Measurements from ENCODE around the gene ZNF273.
"Not testable (repeated sequence)": the region's sequence is repeated elsewhere in the genome, so short reads cannot be mapped to it uniquely, and the experiment has no call there.

ZNF273 gene

GRCh38 chr7:64888901-64889685 is 14.0 kb upstream of the ZNF273 start:
- DNase-seq (ENCODE audit: low spot score), result no peak

- DNase-seq (ENCODE audit: low spot score), result no peak
These were observed 13.3 kb upstream of the ZNF273 start for GRCh38 chr7:64889686-64890162.

- not testable (repeated sequence) for DNase-seq (ENCODE audit: low spot score)
These were observed 12.8 kb upstream of the ZNF273 start for GRCh38 chr7:64890273-64890672.

GRCh38 chr7:64890761-64891362 is 12.2 kb upstream of the ZNF273 start:
- DNase-seq (ENCODE audit: low spot score), result no peak

- DNase-seq (ENCODE audit: low spot score), result not testable (repeated sequence)
These were observed 11.6 kb upstream of the ZNF273 start for GRCh38 chr7:64891363-64892081.

- no peak for DNase-seq (ENCODE audit: low spot score)
These were observed 11.0 kb upstream of the ZNF273 start for GRCh38 chr7:64892116-64892515.

- DNase-seq (ENCODE audit: low spot score), result no peak
These were observed 10.3 kb upstream of the ZNF273 start for GRCh38 chr7:64892666-64893309.

- no peak for DNase-seq (ENCODE audit: low spot score)
These were observed 9.7 kb upstream of the ZNF273 start for GRCh38 chr7:64893401-64893800.

- not testable (repeated sequence) for DNase-seq (ENCODE audit: low spot score)
These were observed 640 bp upstream of the ZNF273 start for GRCh38 chr7:64902461-64902805.

GRCh38 chr7:64904008-64904407 is 935 bp downstream of the ZNF273 start:
- no peak for DNase-seq (ENCODE audit: low spot score)

- DNase-seq (ENCODE audit: low spot score), result no peak
These were observed 2.1 kb downstream of the ZNF273 start for GRCh38 chr7:64905133-64905532.

GRCh38 chr7:64905547-64905946 is 2.5 kb downstream of the ZNF273 start:
- no peak for DNase-seq (ENCODE audit: low spot score)

- no peak for DNase-seq (ENCODE audit: low spot score)
These were observed 4.7 kb downstream of the ZNF273 start for GRCh38 chr7:64907641-64908326.

GRCh38 chr7:64908358-64908757 is 5.3 kb downstream of the ZNF273 start:
- no peak for DNase-seq (ENCODE audit: low spot score)

- DNase-seq (ENCODE audit: low spot score), result no peak
These were observed 11.5 kb downstream of the ZNF273 start for GRCh38 chr7:64914557-64914956.

- not testable (repeated sequence) for DNase-seq (ENCODE audit: low spot score)
These were observed 12.2 kb downstream of the ZNF273 start for GRCh38 chr7:64915301-64915700.

GRCh38 chr7:64928252-64929187 is 25.4 kb downstream of the ZNF273 start:
- not testable (repeated sequence) for DNase-seq (ENCODE audit: low spot score)

- DNase-seq (ENCODE audit: low spot score), result no peak
These were observed 31.4 kb downstream of the ZNF273 start for GRCh38 chr7:64934478-64934877.

GRCh38 chr7:64938540-64938939 is 35.5 kb downstream of the ZNF273 start:
- DNase-seq (ENCODE audit: low spot score), result no peak

GRCh38 chr7:64940021-64940420 is 36.9 kb downstream of the ZNF273 start:
- DNase-seq (ENCODE audit: low spot score), result not testable (repeated sequence)
